ENCODE results near the gene IRGQ.
"Not testable (repeated sequence)": the region's sequence is repeated elsewhere in the genome, so short reads cannot be mapped to it uniquely, and the experiment has no call there.

The IRGQ gene

DNA sequence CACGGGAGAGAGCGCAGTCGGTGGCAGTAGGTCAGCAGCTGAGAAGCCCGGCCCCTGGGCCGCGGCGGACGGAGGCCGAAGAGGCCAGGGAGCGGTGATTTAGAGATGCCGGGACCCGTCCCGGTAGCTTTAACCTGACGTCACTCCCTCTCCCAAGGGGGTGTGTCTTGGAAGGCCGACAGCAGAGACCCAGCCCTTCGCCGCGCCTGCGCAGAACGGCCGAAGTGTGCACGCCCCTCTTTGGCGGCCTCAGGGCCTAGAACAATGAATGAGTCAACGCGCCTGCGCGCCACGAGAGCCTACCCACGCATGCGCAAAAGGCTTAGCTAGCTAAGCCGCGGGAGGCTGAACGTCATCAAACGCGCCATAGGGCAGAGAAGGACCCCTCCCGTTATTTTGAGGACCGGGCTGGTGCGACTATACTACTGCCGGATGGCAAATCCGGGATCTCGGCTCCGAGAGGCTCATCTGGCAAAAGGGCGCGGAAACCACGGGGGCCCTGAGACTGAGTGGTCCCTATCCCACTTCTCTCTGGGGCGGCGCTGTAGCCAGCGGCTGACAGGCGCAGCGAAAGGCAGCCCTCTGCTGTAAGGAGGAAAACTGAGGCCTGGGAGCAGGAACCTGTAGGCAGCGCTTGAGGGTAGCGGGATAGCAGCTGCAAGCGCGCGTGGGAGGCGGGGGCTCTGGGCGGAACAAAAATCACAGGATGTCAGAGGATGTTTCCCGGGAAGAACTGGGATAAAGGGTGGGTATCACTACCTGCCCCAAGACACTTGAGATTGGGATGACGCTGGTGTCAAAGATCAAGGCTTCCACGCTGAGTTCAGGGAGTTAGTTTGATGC, at the start of gene IRGQ, which contains the start of gene ZNF576:
Gene IRGQ (minus strand): TSS at position 136 of the 843 bp plus-strand sequence. CDS start 796 bp downstream, outside the sequence.
Gene ZNF576 (plus strand): TSS at position 597 of the 843 bp plus-strand sequence. CDS start 514 bp downstream, outside the sequence.
- peak; percentile 100 for DNase-seq (ENCODE audit: low read depth, low spot score)

- no peak for DNase-seq (ENCODE audit: low read depth, low spot score)
Observed at GRCh38 chr19:43644181-43644580, 48.2 kb upstream of the IRGQ start.

GRCh38 chr19:43643326-43643725, 47.4 kb upstream of the IRGQ start:
- no peak for DNase-seq (ENCODE audit: low read depth, low spot score)

GRCh38 chr19:43642531-43642930, 46.6 kb upstream of the IRGQ start:
- no peak for DNase-seq (ENCODE audit: low read depth, low spot score)

GRCh38 chr19:43641333-43641732, 45.4 kb upstream of the IRGQ start:
- DNase-seq (ENCODE audit: low read depth, low spot score): no peak

DNA sequence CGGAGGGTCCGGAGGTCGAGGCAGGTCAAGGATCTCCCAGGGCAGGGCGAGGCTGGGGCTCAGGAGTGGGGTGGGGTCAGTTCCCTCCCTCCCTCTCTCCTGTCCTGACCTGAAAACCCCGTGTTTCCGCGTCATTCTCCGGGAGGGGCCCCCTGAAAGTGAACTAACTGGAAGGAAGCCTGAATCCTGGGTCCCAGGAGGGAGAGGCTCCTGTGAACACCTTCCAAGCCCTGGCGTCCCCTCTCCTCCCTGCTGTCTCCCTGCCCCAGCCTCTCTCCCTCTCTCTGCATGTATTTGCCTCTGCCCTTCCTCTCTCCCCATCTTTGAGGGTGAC, 44.5 kb upstream of the IRGQ start:
- no peak for DNase-seq (ENCODE audit: low read depth, low spot score)

DNA sequence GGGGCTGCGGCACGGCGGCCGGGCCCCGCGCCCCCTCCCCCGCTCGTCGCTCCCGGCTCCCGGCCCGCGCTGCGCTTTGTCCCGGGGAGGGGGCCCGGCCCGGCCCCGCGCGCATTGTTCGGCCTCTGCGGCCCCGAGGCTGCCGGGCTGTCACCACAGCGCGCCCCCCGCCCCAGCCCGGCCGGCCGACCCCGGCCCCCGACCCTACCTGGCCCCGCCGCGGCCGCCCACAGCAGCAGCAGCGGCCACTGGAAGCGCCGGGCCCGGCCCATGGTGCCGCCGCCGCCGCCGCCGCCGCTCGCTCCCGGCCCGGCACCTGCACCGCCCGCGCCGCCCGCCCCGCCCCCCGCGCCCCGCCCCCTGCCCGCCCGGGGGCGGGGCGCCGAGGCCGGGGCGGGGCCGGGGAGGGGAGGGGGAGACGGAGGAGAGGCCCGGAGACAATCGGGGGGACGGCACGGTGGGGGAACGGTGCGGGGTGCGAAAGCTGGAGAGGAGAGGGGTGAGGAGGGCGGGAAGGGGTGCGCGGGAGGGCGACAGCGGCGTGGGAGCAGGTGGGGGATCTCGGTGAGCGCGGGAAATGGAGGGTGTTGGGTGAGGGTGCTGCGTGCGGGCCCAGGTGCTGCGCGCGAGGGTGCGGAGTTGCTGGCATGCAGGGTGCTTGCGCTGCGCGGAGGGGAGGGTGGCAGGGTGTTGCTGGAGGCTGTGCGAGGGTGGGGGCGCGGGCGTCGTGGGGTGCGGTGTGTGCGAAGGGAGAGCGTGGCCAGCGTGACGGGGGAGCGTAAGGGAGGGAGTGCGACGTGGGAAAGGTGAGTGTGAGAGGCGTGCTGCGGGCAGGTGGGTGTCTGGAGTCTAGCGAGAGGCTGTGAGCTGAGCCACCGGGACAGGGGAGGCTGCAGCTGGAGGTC, 43.8 kb upstream of the IRGQ start, which contains the start of gene CADM4:
Gene CADM4 (minus strand): TSS at position 332 of the 905 bp plus-strand sequence. CDS start 60 bp downstream, at position 272.
- no peak for DNase-seq (ENCODE audit: low read depth, low spot score)

DNA sequence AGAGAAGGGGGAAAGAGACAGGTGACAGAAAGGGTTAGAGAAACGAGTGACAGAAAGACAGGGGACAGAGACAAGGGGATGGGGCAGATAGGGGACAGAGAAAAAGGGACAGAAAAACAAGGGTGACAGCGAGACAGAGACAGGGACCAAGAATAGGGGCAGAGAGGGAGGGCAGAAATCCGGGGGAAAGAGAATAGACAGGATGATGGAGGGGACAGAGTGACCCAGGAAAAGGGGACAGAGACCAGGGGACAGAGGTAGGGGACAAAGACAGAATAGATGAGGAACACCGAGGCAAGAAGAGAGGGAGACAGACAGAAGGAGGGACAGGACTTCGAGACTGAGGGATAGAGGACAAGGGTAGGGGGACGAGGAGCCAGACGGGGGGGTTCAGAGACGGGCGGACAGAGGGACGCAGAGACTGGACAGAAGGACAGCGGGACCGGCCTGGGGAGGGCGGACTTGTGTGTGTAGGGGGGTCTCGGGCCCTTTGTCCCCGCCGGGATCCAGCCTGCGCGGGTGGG, 43.1 kb upstream of the IRGQ start:
- DNase-seq (ENCODE audit: low read depth, low spot score): no peak

- DNase-seq (ENCODE audit: low read depth, low spot score): no peak
Observed at GRCh38 chr19:43638214-43638994, 42.5 kb upstream of the IRGQ start.

DNA sequence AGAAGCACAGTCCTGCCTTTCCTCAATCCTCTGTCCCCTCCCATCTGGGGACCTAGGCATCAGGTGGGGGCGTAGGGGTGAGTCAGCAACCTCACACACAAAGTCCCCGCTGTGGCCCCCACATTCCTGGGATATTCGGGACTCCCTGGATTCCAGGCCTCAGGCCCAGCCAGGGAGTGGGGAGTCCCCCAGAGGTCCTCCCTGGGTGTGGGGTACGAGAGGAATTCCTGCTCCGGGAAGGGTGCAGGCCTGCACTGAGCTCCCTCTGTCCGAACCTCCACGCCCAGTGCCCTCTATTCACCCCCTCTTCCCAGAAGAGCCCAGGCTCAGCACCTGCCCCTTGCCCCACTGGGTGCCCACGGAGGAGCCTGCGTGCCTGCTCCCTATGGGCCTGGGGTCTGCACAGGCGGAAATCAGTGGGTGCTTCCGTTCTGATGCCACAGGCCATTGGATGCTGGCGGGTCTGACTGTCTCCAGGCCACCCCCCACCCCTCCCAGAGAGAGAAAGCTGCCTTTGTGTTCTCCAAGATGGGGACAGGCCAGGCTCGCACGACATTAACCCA, 40.3 kb upstream of the IRGQ start:
- no peak for DNase-seq (ENCODE audit: low read depth, low spot score)

DNA sequence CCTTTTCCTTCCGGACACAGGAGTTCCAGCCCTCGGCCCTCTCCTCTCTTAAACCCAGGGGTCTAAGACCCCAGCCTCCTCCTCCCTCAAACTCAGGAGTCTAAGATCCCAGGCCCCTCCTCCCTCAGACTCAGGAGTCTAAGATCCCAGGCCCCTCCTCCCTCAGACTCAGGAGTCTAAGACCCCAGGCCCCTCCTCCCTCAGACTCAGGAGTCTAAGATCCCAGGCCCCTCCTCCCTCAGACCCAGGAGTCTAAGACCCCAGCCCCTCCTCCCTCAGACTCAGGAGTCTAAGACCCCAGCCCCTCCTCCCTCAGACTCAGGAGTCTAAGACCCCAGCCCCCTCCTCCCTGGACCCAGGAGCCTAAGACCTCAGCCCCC, 39.6 kb upstream of the IRGQ start:
- DNase-seq (ENCODE audit: low read depth, low spot score): not testable (repeated sequence)

DNA sequence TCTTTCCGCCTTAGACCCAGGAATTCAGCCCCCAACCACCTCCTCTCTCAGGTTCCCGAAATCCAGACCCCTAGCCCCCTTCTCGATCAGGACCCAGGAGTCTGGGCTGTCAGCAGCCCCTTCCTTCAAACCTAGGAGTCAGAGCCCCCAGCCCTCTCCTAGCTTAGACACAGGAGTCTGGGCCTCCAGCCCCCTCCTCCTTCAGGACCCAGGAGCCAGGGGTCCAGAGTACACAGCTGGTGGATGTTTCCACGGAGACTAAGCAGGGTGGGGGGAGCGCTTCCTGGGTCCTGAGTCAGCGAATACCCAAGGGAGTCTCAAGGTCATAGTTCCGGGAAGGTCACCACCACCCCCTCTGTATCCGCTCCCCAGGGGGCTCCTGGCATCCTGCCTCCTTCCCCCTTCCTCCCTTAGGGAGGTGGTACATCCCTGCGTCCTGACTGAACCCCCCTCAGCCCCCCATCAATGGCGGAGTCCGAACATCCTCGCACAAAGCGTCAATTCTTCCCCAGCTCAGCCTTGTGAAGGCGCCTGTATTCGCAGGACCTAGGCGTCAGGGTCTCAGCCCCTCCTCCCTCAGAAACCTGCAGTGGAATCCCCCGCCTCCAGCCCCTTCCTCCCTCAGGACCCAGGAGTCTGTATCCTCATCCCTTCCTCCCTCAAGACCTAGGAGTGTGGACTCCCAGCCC, 39.1 kb upstream of the IRGQ start:
- no peak for DNase-seq (ENCODE audit: low read depth, low spot score)

- no peak for DNase-seq (ENCODE audit: low read depth, low spot score)
Observed at GRCh38 chr19:43634506-43634871, 38.6 kb upstream of the IRGQ start.

GRCh38 chr19:43634068-43634467, 38.1 kb upstream of the IRGQ start:
- DNase-seq (ENCODE audit: low read depth, low spot score): no peak

GRCh38 chr19:43633520-43633919, 37.6 kb upstream of the IRGQ start:
- no peak for DNase-seq (ENCODE audit: low read depth, low spot score)

GRCh38 chr19:43631491-43631890, 35.6 kb upstream of the IRGQ start:
- no peak for DNase-seq (ENCODE audit: low read depth, low spot score)

GRCh38 chr19:43628646-43629326, 32.9 kb upstream of the IRGQ start:
- DNase-seq (ENCODE audit: low read depth, low spot score): no peak

DNA sequence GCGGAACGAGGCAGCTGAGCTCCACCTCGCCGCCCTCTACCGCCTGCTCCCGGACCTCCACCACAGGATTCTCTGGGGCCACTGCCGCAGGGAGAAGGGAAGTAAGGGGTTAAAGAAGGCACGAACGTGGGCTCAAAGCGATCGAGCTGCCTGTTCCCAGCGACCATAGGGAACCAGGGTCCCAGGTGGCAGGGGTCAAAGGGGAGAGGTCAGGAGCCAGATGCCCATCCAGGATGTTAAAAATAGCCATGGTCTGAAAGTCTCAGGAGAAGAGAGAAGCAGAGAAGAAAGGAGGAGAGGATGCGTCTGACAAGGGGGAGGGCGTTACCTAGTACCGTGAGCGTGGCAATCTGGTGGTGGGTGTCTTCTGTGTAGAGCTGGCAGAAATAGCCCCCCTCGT, 30.9 kb upstream of the IRGQ start:
- no peak for DNase-seq (ENCODE audit: low read depth, low spot score)

DNA sequence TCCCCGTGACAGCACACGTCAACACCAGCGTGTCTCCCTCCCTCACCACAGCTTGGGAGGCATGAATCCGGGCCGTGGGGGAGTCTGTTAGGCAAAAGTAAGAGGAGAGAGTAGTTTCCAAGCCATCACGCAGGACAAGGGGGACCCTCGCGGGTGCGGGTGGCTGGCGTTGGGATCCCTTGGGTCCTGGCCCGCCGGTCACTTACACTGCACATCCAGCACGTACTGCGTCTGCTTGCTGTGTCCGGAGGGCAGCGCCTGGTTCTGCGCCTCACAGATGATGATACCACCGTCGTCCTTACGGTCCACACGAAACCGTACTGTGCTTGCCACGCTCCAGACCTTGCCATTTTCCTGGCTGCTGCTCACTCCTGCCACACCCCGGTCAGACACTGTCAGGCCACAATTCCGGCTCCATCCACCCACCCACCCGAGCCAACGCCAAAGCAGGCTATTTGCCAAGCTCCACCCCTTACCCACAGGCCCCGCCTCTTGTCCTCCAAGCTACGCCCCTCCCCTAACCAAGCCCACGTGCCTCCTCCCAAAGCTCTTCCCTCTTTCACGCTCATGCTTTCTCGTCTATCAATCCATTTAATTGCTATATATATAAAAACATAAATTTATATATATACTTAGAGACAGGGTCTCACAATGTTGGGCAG, 30.1 kb upstream of the IRGQ start:
- DNase-seq (ENCODE audit: low read depth, low spot score): no peak

Measured in activated CD4-positive, CD25-positive, alpha-beta regulatory T cell treated with anti-CD3 and anti-CD28 coated beads, Interleukin-2, amount 50 U/mL, for 16 hours (primary cell).